ENCODE results near the gene WAS.

DNA sequence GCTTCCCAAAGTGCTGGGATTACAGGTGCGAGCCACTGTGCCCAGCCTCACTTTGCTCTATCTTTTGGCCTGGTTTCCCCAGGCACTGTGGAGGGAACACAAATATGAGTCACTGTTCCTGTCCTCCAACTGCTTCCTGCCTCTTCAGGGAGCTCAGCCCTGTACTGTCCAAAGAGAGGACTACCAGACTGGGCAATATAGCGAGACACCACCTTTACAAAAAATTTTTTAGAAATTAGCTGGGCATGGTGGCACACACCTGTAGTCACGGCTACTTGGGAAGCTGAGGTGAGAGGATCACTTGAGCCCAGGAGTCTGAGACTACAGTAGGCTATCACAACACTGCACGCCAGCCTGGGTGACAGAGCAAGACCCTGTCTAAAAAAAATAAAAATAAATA lies 16.9 kb upstream of the WAS start:
- TF ChIP-seq, protein P1, sequence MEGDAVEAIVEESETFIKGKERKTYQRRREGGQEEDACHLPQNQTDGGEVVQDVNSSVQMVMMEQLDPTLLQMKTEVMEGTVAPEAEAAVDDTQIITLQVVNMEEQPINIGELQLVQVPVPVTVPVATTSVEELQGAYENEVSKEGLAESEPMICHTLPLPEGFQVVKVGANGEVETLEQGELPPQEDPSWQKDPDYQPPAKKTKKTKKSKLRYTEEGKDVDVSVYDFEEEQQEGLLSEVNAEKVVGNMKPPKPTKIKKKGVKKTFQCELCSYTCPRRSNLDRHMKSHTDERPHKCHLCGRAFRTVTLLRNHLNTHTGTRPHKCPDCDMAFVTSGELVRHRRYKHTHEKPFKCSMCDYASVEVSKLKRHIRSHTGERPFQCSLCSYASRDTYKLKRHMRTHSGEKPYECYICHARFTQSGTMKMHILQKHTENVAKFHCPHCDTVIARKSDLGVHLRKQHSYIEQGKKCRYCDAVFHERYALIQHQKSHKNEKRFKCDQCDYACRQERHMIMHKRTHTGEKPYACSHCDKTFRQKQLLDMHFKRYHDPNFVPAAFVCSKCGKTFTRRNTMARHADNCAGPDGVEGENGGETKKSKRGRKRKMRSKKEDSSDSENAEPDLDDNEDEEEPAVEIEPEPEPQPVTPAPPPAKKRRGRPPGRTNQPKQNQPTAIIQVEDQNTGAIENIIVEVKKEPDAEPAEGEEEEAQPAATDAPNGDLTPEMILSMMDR (conservative IDR thresholded peaks at IDR 0.05; ENCODE audit: low read depth, low read length): no peak
- TF ChIP-seq EZH2 (IDR thresholded peaks at IDR 0.05; ENCODE audit: borderline replicate concordance, low read depth, low read length, poor library complexity, severe bottlenecking): no peak
